Testis (tissue), 3 donors: ENCODE data around the gene CFB. TPM values are rescaled to one million over a fixed set of nuclear protein-coding genes. Genes with fewer than 3 reads are reported as not detected.

ENCODE experiments used
- DNase-seq: peaks from one replicate; pipeline ENCODE4 v3.0.0-alpha.2; 2019
- H3K27ac ChIP-seq, 2 donors: fragments of 200-600 bp; sonication (generic); one replicate each; pipeline ENCODE4 v1.5.1; 2019
- H3K27me3 ChIP-seq: fragments of 200-600 bp; sonication (generic); one replicate; pipeline ENCODE4 v1.5.1; 2019
- H3K36me3 ChIP-seq: fragments of 200-600 bp; sonication (generic); one replicate; pipeline ENCODE4 v1.5.1; 2017; ENCODE audit warnings: low read depth; ENCODE audit errors: missing control alignments
- H3K4me1 ChIP-seq: fragments of 200-600 bp; sonication (generic); one replicate; pipeline ENCODE4 v1.5.1; 2019
- H3K4me3 ChIP-seq, 2 donors: fragments of 200-600 bp; sonication (generic); one replicate each; pipeline ENCODE4 v1.5.1; 2017 to 2019
- H3K9me3 ChIP-seq: fragments of 200-600 bp; sonication (generic); one replicate; pipeline ENCODE4 v1.5.1; 2017
- CTCF ChIP-seq, 3 experiments: fragments of 450-650 bp in 2 of 3; fragments of 200-600 bp in 1 of 3; sonication (generic) in 1 of 3; IDR thresholded peaks; one replicate each; pipeline ENCODE4 v1.5.1; 2016 to 2019; ENCODE audit warnings: antibody characterized with exemption in 3 of 3, mild to moderate bottlenecking in 2 of 3, moderate library complexity in 1 of 3
- POLR2A ChIP-seq: fragments of 450-650 bp; IDR thresholded peaks from one replicate; pipeline ENCODE4 v1.6.1; 2017; ENCODE audit warnings: antibody characterized with exemption, mild to moderate bottlenecking, moderate library complexity
- WGBS, 2 donors: methylation state at CpG; one replicate each; pipeline ENCODE4 v1.1.5; 2018; 5-methylcytosine and 5-hydroxymethylcytosine counted together
- intact Hi-C: fragments of 100-400 bp; cut with DNase I; formaldehyde crosslinking; loops from one replicate; pipeline ENCODE4 v1.15.1; 2023; ENCODE audit warnings: low total_unique reads
- polyA plus RNA-seq: library from polyadenylated mRNA; stranded (reverse); fragments of 350-450 nt; fragmentation: Illumina TruSeq; extraction: RNeasy Lipid Tissue Mini Kit (QIAGEN cat#74804); gene quantifications from one replicate; pipeline ENCODE4 v1.2.3, GENCODE V29; 2014; ENCODE audit warnings: low read depth, low replicate concordance; ENCODE audit not compliant: insufficient read depth
- total RNA-seq, 2 donors: library from RNA; depleted of rRNA; stranded (reverse); fragments of >200 nt; gene quantifications; one replicate each; pipeline ENCODE4 v1.2.3, GENCODE V29; 2016

Gene CFB
- total and polyA plus RNA-seq, 3 donors from 2014 or later: 4.8 to 38.6 (median 5.8) TPM

GRCh38 chr6:31948753-31949413 is 3.0 kb downstream of the CFB start:
- WGBS, 2 donors: 94 to 95% methylated on average over 6 of the region's 6 CpGs

GRCh38 chr6:31949926-31950548 is 4.1 kb downstream of the CFB start:
- Histone ChIP-seq H3K4me3 (no peak overlapping the region), H3K9me3 (no peaks in the 10 kb centered on the region), H3K27me3 (no peaks in the 10 kb centered on the region), H3K36me3 (no peaks in the 10 kb centered on the region), H3K4me1 (peaks cover 10% of the 10 kb centered on the region), H3K27ac (peak overlapping the region in 1 of 2 donors; percentile 11)
- WGBS, 2 donors: 81 to 83% methylated on average over 7 of the region's 7 CpGs
- intact Hi-C loops: loop anchor here (10.0 kb wide), 1 partner anchor 175 kb away; the partner anchor contains the start of gene ATF6B
- TF ChIP-seq POLR2A: no peak
- TF ChIP-seq CTCF (IDR thresholded peaks at IDR 0.05): no peak
- no peak for DNase-seq

More at GRCh38 chr6:31948753-31949413, 3.0 kb downstream of the CFB start:
- Histone ChIP-seq H3K4me1 (peaks cover 10% of the 10 kb centered on the region), H3K36me3 (no peaks in the 10 kb centered on the region), H3K27me3 (no peaks in the 10 kb centered on the region), H3K9me3 (no peaks in the 10 kb centered on the region), H3K4me3 (no peak overlapping the region), H3K27ac (no peak overlapping the region)
- no peak for DNase-seq
- intact Hi-C loops: no loop called here
- no peak for TF ChIP-seq POLR2A
- TF ChIP-seq CTCF (IDR thresholded peaks at IDR 0.05): no peak

- H3K27ac ChIP-seq: peak overlapping the region in 1 of 2 donors; percentile 8
- H3K27me3 ChIP-seq: no peaks in the 10 kb centered on the region
- DNase-seq: peak; percentile 80
- 60 to 61% methylated on average over 5 of the region's 5 CpGs for WGBS, 2 donors
- no peak for TF ChIP-seq POLR2A
- peak; percentile 61 to 78 (median 65) for TF ChIP-seq CTCF (IDR thresholded peaks at IDR 0.05)
- no peaks in the 10 kb centered on the region for H3K4me1 ChIP-seq
- intact Hi-C loops: loop anchor here (10.0 kb wide), 1 partner anchor 173 kb away; the partner anchor contains the start of gene ATF6B
- H3K9me3 ChIP-seq: no peaks in the 10 kb centered on the region
- no peak overlapping the region for H3K4me3 ChIP-seq
- no peaks in the 10 kb centered on the region for H3K36me3 ChIP-seq
These were observed 6.4 kb downstream of the CFB start for GRCh38 chr6:31952140-31952805.

DNA sequence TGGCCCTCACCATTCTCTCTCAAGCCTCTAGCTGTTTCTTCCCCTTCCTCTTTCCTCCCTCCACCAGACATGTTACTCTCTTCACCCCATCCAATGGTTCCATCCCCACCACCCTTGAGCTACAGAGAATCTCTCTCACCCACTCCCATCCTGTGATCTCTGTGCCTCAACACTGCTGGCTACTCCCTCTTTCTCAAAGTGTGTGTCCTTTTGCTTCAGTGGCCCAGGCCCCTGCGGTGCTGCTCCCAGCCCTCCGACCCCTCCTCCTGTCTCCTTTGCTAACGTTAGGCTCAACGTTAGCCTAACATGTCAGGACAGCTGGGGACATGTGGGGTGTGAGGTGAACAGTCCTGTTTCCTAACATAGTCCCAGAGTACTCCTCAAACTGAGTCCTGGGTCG is 7.0 kb downstream of the CFB start:
- 79 to 81% methylated on average over 5 of the region's 5 CpGs for WGBS, 2 donors
- Histone ChIP-seq H3K36me3 (no peaks in the 10 kb centered on the region), H3K4me1 (peaks cover 5% of the 10 kb centered on the region), H3K27me3 (no peaks in the 10 kb centered on the region), H3K27ac (no peak overlapping the region), H3K9me3 (no peaks in the 10 kb centered on the region), H3K4me3 (no peak overlapping the region)
- intact Hi-C loops: loop anchor here (10.0 kb wide), 1 partner anchor 172 kb away; the partner anchor contains the start of gene ATF6B
- no peak for TF ChIP-seq CTCF (IDR thresholded peaks at IDR 0.05)
- TF ChIP-seq POLR2A: no peak
- DNase-seq: no peak
